Measurements from ENCODE around the gene SNX20. TPM values are rescaled to one million over a fixed set of nuclear protein-coding genes. Genes with fewer than 3 reads are reported as not detected.

The SNX20 gene
- total RNA-seq, 1 experiment from 2014 or later: not detected

GRCh38 chr16:50709980-50710379 lies 28.9 kb upstream of the SNX20 start:
- Mint-ChIP-seq H3K9me3 (ENCODE audit: unreplicated experiment) (peaks cover 11% of the 10 kb centered on the region), H3K4me3 (ENCODE audit: unreplicated experiment) (no peak overlapping the region), H3K4me1 (ENCODE audit: insufficient read depth, unreplicated experiment) (no peaks in the 10 kb centered on the region), H3K36me3 (ENCODE audit: insufficient read depth, unreplicated experiment) (no peaks in the 10 kb centered on the region), H3K27me3 (ENCODE audit: insufficient read depth, unreplicated experiment) (no peaks in the 10 kb centered on the region), H3K27ac (ENCODE audit: low read depth, unreplicated experiment) (no peak overlapping the region)
- intact Hi-C loops (cut with micrococcal nuclease): no loop called here
- TF ChIP-seq, protein P1, sequence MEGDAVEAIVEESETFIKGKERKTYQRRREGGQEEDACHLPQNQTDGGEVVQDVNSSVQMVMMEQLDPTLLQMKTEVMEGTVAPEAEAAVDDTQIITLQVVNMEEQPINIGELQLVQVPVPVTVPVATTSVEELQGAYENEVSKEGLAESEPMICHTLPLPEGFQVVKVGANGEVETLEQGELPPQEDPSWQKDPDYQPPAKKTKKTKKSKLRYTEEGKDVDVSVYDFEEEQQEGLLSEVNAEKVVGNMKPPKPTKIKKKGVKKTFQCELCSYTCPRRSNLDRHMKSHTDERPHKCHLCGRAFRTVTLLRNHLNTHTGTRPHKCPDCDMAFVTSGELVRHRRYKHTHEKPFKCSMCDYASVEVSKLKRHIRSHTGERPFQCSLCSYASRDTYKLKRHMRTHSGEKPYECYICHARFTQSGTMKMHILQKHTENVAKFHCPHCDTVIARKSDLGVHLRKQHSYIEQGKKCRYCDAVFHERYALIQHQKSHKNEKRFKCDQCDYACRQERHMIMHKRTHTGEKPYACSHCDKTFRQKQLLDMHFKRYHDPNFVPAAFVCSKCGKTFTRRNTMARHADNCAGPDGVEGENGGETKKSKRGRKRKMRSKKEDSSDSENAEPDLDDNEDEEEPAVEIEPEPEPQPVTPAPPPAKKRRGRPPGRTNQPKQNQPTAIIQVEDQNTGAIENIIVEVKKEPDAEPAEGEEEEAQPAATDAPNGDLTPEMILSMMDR (IDR thresholded peaks at IDR 0.05; ENCODE audit: unreplicated experiment): no peak
- ChIA-PET CTCF (interaction anchor here (0.5 kb wide), 1 partner anchor 9 kb away, joined by 4 read pairs; no protein-coding TSS in a partner anchor), POLR2A (no interaction called here)
- no TSS peak for BruUV-seq (replicated peaks)
- no peak for DNase-seq (ENCODE audit: unreplicated experiment)

DNA sequence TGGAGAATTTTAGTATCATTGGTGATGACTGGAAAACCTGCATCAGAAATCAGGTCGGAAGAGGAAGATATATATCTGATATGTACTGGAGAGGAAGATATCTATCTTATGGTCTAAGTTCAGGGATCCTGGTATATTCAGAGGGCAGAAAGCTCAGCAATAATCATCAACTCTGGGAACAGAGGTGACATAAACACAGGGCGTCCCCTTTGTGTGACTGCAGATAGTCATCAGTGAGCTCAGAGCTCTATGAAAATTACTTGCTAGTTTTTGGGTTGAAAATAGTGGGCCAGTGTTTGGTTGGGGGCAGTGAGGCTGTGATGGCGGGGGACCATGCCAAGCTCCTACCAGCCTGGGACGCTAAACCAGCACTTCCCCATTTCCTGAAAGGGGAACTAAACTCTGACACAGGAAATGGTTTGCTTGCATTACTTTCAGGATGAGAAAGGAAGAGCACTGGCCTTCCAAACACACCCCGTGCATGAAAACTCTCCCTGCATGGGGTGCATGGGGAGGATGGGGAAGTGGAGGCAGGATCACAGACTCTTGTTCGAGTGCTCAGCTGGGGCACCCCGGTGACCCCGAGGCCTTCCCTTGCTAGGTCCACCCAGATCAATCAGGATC lies 28.1 kb upstream of the SNX20 start:
- TF ChIP-seq, protein P1 (IDR thresholded peaks at IDR 0.05; ENCODE audit: unreplicated experiment): no peak
- Mint-ChIP-seq H3K36me3 (ENCODE audit: insufficient read depth, unreplicated experiment) (no peaks in the 10 kb centered on the region), H3K27me3 (ENCODE audit: insufficient read depth, unreplicated experiment) (no peaks in the 10 kb centered on the region), H3K4me1 (ENCODE audit: insufficient read depth, unreplicated experiment) (no peaks in the 10 kb centered on the region), H3K27ac (ENCODE audit: low read depth, unreplicated experiment) (no peak overlapping the region), H3K9me3 (ENCODE audit: unreplicated experiment) (peaks cover 16% of the 10 kb centered on the region), H3K4me3 (ENCODE audit: unreplicated experiment) (no peak overlapping the region)
- ChIA-PET POLR2A (interaction anchor here (0.7 kb wide), 1 partner anchor 787 kb away, joined by 3 read pairs; no protein-coding TSS in a partner anchor), CTCF (interaction anchor here (0.5 kb wide), 2 partner anchors 10 to 340 kb away, joined by 3 to 4 read pairs; no protein-coding TSS in a partner anchor)
- DNase-seq (ENCODE audit: unreplicated experiment): no peak
- intact Hi-C loops (cut with micrococcal nuclease): no loop called here
- BruUV-seq (replicated peaks): no TSS peak

GRCh38 chr16:50708373-50709060 lies 27.4 kb upstream of the SNX20 start:
- DNase-seq (ENCODE audit: unreplicated experiment): no peak
- Mint-ChIP-seq H3K36me3 (ENCODE audit: insufficient read depth, unreplicated experiment) (peaks cover 5% of the 10 kb centered on the region), H3K4me1 (ENCODE audit: insufficient read depth, unreplicated experiment) (no peaks in the 10 kb centered on the region), H3K9me3 (ENCODE audit: unreplicated experiment) (peaks cover 16% of the 10 kb centered on the region), H3K4me3 (ENCODE audit: unreplicated experiment) (no peak overlapping the region), H3K27me3 (ENCODE audit: insufficient read depth, unreplicated experiment) (no peaks in the 10 kb centered on the region), H3K27ac (ENCODE audit: low read depth, unreplicated experiment) (no peak overlapping the region)
- ChIA-PET CTCF (interaction anchor here (0.5 kb wide), 1 partner anchor 339 kb away, joined by 3 read pairs; no protein-coding TSS in a partner anchor), POLR2A (interaction anchor here (0.7 kb wide), 1 partner anchor 786 kb away, joined by 3 read pairs; no protein-coding TSS in a partner anchor)
- TF ChIP-seq, protein P1 (IDR thresholded peaks at IDR 0.05; ENCODE audit: unreplicated experiment): no peak
- intact Hi-C loops (cut with micrococcal nuclease): no loop called here
- BruUV-seq (replicated peaks): no TSS peak

DNA sequence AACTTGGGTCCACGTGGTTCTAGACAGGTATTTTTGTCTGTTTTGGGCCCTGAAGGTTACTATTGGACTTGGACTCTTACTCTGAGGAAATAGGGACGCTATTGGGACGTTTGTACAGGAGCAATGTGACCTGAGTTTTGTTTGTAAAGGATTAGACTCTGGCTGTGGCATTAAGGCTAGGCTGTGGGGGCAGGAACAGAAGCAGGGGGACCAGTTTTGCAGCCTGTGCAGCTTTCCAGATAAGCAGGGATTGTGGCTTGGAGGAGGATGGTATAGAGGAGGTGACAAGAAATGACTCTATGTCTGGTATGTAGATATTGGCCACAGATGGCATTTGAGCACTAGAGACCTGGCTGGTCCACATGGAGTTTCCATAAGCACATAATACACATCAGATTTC lies 25.1 kb upstream of the SNX20 start:
- peaks cover 5% of the 10 kb centered on the region for H3K36me3 Mint-ChIP-seq (ENCODE audit: insufficient read depth, unreplicated experiment)
- POLR2A ChIA-PET: no interaction called here
- BruUV-seq (replicated peaks): no TSS peak
- peaks cover 16% of the 10 kb centered on the region for H3K9me3 Mint-ChIP-seq (ENCODE audit: unreplicated experiment)
- H3K4me1 Mint-ChIP-seq (ENCODE audit: insufficient read depth, unreplicated experiment): peaks cover 5% of the 10 kb centered on the region
- CTCF ChIA-PET: no interaction called here
- H3K27me3 Mint-ChIP-seq (ENCODE audit: insufficient read depth, unreplicated experiment): no peaks in the 10 kb centered on the region
- DNase-seq (ENCODE audit: unreplicated experiment): no peak
- H3K27ac Mint-ChIP-seq (ENCODE audit: low read depth, unreplicated experiment): no peak overlapping the region
- TF ChIP-seq, protein P1 (IDR thresholded peaks at IDR 0.05; ENCODE audit: unreplicated experiment): no peak
- H3K4me3 Mint-ChIP-seq (ENCODE audit: unreplicated experiment): no peak overlapping the region
- intact Hi-C loops (cut with micrococcal nuclease): no loop called here
